ENCODE data around the gene ATP5IF1.
A peak's percentile ranks its signal among the peaks of the same experiment; 100 is the strongest.

ATP5IF1 gene

DNA sequence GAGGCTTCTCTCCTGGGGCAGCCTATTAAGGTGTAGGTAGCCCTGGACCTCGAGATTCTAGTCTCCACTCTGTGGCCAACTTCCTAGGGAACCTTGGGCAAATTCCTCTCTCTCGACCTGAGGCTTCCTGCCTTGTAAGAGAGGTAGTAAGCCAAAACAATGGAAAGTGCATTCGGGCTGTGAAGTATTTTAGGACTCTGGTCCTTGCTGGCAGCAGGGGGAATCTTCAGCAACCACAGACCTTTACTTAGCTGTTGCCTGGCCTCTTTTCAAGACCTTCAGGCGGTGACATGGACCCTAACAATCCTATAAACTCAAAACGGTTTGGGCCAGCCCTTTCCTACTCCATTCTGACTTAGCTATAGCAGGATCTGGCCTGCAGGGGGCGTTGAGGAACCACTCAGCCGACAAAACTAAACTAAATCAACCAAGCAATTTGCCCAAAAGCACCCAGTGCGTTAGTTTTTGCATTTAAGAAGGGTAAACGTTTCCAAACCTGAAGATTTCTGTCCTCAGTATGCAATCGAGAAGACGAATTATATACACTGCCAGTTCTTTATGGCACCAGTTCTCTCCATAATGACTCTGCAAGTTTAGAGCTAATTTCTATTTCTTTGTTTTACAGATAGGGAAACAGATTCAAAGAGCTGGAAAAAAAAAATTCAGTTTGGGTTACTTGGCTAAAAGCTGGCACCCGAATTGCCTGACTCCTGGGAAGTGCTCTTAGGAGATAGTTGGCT, 12.5 kb downstream of the ATP5IF1 start:
- Histone ChIP-seq H3K4me1 (peaks cover 68% of the 10 kb centered on the region), H3K27me3 (no peaks in the 10 kb centered on the region), H4K20me1 (no peaks in the 10 kb centered on the region), H3K9ac (peak overlapping the region; percentile 72), H3K36me3 (no peaks in the 10 kb centered on the region), H3K4me2 (peak overlapping the region; percentile 75), H3K4me3 (peak overlapping the region; percentile 22; the same call in 1 of the 2 replicates), H3K27ac (peak overlapping the region; percentile 82), H3K9me3 (no peaks in the 10 kb centered on the region)
- no peak for TF ChIP-seq Cebpa-rat (IDR thresholded peaks at IDR 0.05)

DNA sequence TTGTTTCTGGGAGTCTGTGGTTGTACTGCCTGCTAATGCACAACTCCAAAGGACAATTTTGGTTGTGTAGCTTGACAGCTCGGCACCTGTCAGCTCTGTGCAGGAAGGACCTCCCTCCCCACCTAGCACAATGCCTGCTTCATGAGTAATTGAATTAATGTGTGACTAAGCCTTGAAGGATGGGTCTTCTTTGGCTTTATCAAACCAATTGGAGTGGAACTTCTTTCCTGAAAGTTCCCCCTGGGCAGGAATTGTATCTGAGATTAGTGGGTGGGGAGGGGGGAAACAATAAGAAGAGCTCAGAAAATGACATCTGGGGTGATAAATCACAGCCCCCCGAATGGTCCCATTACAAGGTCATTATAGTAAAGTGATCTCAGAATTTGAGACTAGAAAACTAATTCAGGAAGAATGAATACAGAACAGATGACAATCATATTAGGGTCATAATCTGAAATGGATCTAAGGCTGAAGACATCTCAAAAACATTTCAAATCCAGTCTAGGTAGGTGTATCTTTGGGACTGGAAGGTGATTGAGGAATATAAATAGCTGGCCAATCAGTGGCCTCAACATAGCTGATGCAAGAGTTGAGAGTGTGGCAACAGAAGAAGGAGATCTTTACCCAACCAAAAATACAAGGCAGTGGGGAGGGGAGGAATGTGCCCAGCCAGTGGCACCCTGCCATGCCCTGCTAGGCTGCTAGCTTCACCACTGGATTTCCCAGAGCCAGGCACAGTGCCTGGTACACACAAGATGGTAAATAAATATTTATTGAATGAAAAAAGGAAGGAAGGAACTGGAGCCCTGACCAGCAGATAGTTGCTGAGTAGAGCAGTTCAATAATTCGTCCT, 13.3 kb downstream of the ATP5IF1 start:
- Histone ChIP-seq H3K27me3 (no peaks in the 10 kb centered on the region), H3K9ac (peak overlapping the region; percentile 72; the same call in 1 of the 2 replicates), H4K20me1 (no peaks in the 10 kb centered on the region), H3K36me3 (no peaks in the 10 kb centered on the region), H3K9me3 (no peaks in the 10 kb centered on the region), H3K4me3 (peak overlapping the region; percentile 22; the same call in 1 of the 2 replicates), H3K27ac (peak overlapping the region; percentile 82), H3K4me1 (peaks cover 60% of the 10 kb centered on the region), H3K4me2 (peak overlapping the region; percentile 75)
- TF ChIP-seq Cebpa-rat (IDR thresholded peaks at IDR 0.05): 0 out of 2 replicates have a peak, but pooled peaks have one; percentile 37

DNA sequence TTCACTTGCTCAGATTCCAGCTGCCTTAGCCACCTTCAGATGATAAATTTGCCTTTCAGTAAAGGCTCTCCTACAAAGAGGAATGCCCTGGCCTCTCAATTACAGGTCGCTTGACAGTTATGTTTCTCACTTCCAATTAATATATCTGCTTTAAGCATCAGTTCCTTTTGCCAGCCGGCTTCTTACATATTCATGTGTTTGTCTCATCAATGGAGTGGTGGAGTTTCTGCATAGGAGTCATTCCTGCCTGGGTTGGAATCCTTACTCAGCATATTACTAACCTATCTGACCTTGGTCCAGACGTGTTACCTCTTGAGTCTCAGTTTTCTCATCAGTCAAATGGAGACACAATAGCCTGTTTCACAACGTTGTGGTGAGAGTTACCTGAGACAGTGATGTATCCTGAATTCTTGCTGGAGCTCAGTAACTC, 14.0 kb downstream of the ATP5IF1 start:
- H3K4me1 ChIP-seq: peaks cover 53% of the 10 kb centered on the region
- H3K9ac ChIP-seq: no peak overlapping the region
- H3K4me3 ChIP-seq: no peak overlapping the region
- H3K4me2 ChIP-seq: peak overlapping the region; percentile 75
- no peaks in the 10 kb centered on the region for H3K36me3 ChIP-seq
- TF ChIP-seq Cebpa-rat (IDR thresholded peaks at IDR 0.05): no peak
- H3K9me3 ChIP-seq: no peaks in the 10 kb centered on the region
- no peaks in the 10 kb centered on the region for H4K20me1 ChIP-seq
- H3K27ac ChIP-seq: peak overlapping the region; percentile 82; the same call in 1 of the 2 replicates
- no peaks in the 10 kb centered on the region for H3K27me3 ChIP-seq

DNA sequence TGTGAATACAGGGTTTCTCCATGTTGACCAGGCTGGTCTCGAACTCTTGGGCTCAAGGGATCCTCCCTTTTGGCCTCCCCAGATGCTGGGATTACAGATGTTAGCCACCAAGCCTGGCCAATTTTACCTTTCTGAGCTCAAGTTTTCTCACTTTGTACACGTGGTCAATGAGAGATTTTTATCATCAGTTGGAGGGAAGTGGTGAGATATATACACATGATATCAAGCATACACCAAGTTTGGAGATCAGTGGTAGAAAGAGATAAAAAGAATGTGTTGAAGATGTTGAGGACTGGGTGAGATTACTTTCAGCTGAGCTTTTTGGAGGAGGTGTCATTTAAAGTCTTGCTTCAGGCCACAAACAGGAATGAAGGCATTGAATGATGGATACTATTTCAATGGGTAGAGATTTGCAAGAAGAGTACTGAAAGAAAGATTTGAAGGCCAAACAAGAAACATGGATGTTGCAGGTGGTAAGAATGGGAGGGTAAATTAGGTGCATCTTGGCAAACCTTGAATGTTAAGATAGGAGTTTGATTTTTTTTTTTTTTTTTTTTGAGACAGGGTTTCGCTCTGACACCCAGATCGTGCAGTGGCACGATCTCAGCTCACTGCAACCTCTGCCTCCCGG, 20.4 kb downstream of the ATP5IF1 start:
- Histone ChIP-seq H3K27me3 (no peaks in the 10 kb centered on the region), H3K27ac (no peak overlapping the region), H3K4me3 (no peak overlapping the region), H3K4me1 (peaks cover 16% of the 10 kb centered on the region), H3K9me3 (no peaks in the 10 kb centered on the region), H3K36me3 (no peaks in the 10 kb centered on the region), H3K4me2 (no peak overlapping the region), H3K9ac (no peak overlapping the region), H4K20me1 (peaks cover 13% of the 10 kb centered on the region)
- no peak for TF ChIP-seq Cebpa-rat (IDR thresholded peaks at IDR 0.05)

DNA sequence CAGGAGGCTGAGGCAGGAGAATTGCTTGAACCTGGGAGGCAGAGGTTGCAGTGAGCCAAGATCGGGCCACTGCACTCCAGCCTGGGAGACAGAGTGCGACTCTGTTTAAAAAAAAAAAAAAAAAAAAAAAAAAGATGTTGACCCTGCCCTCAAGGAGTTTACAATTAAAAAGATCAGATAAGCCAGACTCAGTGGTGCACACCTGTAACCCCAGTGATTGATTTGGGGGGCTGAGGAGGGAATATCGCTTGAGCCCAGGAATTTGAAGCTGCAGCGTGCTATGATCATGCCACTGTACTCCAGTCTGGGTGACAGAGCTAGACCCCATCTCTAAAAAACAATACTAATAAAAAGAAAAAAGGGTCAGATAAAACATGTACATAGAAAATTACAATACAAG, 21.8 kb downstream of the ATP5IF1 start:
- no peak for TF ChIP-seq Cebpa-rat (IDR thresholded peaks at IDR 0.05)
- Histone ChIP-seq H3K4me3 (no peak overlapping the region), H3K27ac (no peak overlapping the region), H3K36me3 (no peaks in the 10 kb centered on the region), H3K27me3 (no peaks in the 10 kb centered on the region), H3K4me2 (no peak overlapping the region), H3K9ac (no peak overlapping the region), H3K4me1 (peaks cover 23% of the 10 kb centered on the region), H3K9me3 (no peaks in the 10 kb centered on the region), H4K20me1 (peaks cover 27% of the 10 kb centered on the region)

- Histone ChIP-seq H3K4me3 (0 out of 2 replicates have a peak overlapping the region, but pooled peaks have one; percentile 97), H3K9ac (0 out of 2 replicates have a peak overlapping the region, but pooled peaks have one; percentile 2), H3K27ac (no peak overlapping the region)
Observed at GRCh38 chr1:28258628-28259251, 22.8 kb downstream of the ATP5IF1 start.

GRCh38 chr1:28259252-28259933, 23.5 kb downstream of the ATP5IF1 start, which contains the start of gene SESN2:
TSS of gene SESN2 (plus strand) at chr1:28259518. CDS start at chr1:28259848, 330 bp downstream.
- peaks cover 23% of the 10 kb centered on the region for H3K4me1 ChIP-seq
- H3K9me3 ChIP-seq: no peaks in the 10 kb centered on the region
- H3K9ac ChIP-seq: peak within 1 kb of the TSS; percentile 88
- H3K4me3 ChIP-seq: peak within 1 kb of the TSS; percentile 97
- peak within 1 kb of the TSS; percentile 87 for H3K27ac ChIP-seq
- no peak for TF ChIP-seq Cebpa-rat (IDR thresholded peaks at IDR 0.05)
- peaks cover 44% of the 10 kb centered on the region for H4K20me1 ChIP-seq
- no peaks in the 10 kb centered on the region for H3K27me3 ChIP-seq
- H3K36me3 ChIP-seq: no peaks in the 10 kb centered on the region
- H3K4me2 ChIP-seq: peak within 1 kb of the TSS; percentile 95

More at GRCh38 chr1:28258628-28259251, 22.8 kb downstream of the ATP5IF1 start:
- no peak for TF ChIP-seq Cebpa-rat (IDR thresholded peaks at IDR 0.05)
- no peaks in the 10 kb centered on the region for H3K36me3 ChIP-seq
- peak overlapping the region; percentile 48 for H3K4me2 ChIP-seq
- peaks cover 37% of the 10 kb centered on the region for H4K20me1 ChIP-seq
- H3K4me1 ChIP-seq: peaks cover 23% of the 10 kb centered on the region
- no peaks in the 10 kb centered on the region for H3K27me3 ChIP-seq
- H3K9me3 ChIP-seq: no peaks in the 10 kb centered on the region

GRCh38 chr1:28259934-28260802, 24.2 kb downstream of the ATP5IF1 start:
- H3K27ac ChIP-seq: peak overlapping the region; percentile 87
- peaks cover 51% of the 10 kb centered on the region for H4K20me1 ChIP-seq
- H3K36me3 ChIP-seq: no peaks in the 10 kb centered on the region
- peak overlapping the region; percentile 95 for H3K4me2 ChIP-seq
- H3K9ac ChIP-seq: peak overlapping the region; percentile 88
- peak overlapping the region; percentile 97 for H3K4me3 ChIP-seq
- TF ChIP-seq Cebpa-rat (IDR thresholded peaks at IDR 0.05): no peak
- no peaks in the 10 kb centered on the region for H3K9me3 ChIP-seq
- no peaks in the 10 kb centered on the region for H3K27me3 ChIP-seq
- peaks cover 23% of the 10 kb centered on the region for H3K4me1 ChIP-seq

Data from BLaER1 (cell line).